C1 segment of cervical spinal cord (tissue), 14 donors: ENCODE measurements around the gene EEIG1.

Source experiments
- DNase-seq, 14 donors: peaks; one replicate each; lab custom pipeline; 2025; lab: John Stamatoyannopoulos, UW

EEIG1 gene

GRCh38 chr9:127941961-127942215 is 38.9 kb downstream of the EEIG1 start:
- DNase-seq = no peak

GRCh38 chr9:127941062-127941960 is 39.5 kb downstream of the EEIG1 start:
- DNase-seq = peak in 1 of 14 donors; percentile 30

- DNase-seq = no peak
These were observed 40.2 kb downstream of the EEIG1 start for GRCh38 chr9:127940593-127940992.

- no peak for DNase-seq
These were observed 42.5 kb downstream of the EEIG1 start for GRCh38 chr9:127938298-127938690.

GRCh38 chr9:127937388-127938297 is 43.1 kb downstream of the EEIG1 start, which contains the start of gene DPM2:
Gene DPM2 (minus strand): TSS chr9:127937854. CDS start chr9:127937820, 34 bp downstream.
- peak in 12 of 14 donors; percentile 34 to 80 (median 62) for DNase-seq

GRCh38 chr9:127937056-127937387 is 43.8 kb downstream of the EEIG1 start:
- no peak for DNase-seq

- DNase-seq = no peak
These were observed 44.4 kb downstream of the EEIG1 start for GRCh38 chr9:127936347-127936852.

- DNase-seq = no peak
These were observed 45.0 kb downstream of the EEIG1 start for GRCh38 chr9:127935765-127936221.

GRCh38 chr9:127934986-127935385 is 45.8 kb downstream of the EEIG1 start:
- DNase-seq = no peak

GRCh38 chr9:127934248-127934647 is 46.5 kb downstream of the EEIG1 start:
- DNase-seq = no peak

- DNase-seq = no peak
These were observed 49.5 kb downstream of the EEIG1 start for GRCh38 chr9:127931092-127931881.
